GM21367 (cell line): Measurements from ENCODE around the gene TXK.

Source experiments
- ATAC-seq: cut with Tn5 transposase; IDR thresholded peaks from one replicate; pipeline ENCODE4 v1.9.1; 2021; ENCODE audit not compliant: unreplicated experiment

The TXK gene

DNA sequence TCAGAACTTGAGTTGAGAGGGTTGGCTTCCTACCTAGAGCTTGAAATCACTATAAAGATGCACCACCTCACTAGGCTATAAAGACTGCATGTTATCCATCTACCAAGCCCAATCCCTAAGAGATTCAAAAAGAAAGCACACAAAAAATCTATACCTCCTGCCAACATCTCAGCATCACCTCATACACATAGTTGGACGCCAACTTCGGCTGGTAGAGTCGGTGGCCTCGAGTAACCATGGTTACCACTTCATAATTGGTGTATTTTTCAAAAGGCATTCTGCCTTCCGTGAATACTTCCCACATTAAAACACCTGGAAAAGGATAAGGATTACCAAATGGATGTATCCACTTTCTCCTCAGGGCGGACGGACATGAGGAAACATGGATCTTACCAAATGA is 4.5 kb upstream of the TXK start:
- no peak for ATAC-seq

DNA sequence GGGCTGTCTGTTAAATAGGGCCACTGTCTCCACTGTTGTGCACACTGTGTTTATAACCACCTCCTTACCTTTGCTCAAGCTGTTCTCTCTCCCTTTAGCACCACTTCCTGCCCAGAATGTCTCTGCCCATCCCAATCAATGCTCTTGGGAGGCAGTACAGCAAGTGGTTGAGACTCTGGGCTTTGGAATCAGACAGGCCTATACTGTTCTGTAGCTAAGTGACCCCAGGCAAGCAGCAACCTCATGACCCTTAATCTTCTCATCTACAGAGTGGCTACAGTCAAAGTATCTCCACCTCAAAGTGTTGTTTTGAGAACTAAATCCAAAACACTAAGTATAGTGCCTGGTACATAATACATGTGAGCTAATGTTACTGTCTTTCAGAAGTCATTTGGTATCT is 3.8 kb upstream of the TXK start:
- no peak for ATAC-seq

DNA sequence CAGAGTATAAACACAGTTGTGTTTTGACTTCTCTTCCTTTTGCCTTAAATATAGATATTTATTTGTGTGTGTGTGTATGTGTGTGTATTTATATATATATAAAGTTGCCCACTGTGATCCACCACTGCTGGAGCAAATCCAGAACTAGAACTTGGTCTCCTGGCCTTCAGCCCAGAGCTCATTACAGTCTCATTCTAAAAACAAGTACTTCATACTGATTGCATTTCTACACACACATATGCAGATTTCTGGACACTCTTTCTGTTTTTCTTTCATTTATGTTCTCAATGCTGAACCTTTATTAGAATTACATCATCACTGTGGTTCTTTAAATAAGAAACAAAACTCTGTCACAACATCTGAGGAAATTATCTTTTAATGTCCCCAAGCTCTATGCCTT is 381 bp downstream of the TXK start:
- no peak for ATAC-seq

DNA sequence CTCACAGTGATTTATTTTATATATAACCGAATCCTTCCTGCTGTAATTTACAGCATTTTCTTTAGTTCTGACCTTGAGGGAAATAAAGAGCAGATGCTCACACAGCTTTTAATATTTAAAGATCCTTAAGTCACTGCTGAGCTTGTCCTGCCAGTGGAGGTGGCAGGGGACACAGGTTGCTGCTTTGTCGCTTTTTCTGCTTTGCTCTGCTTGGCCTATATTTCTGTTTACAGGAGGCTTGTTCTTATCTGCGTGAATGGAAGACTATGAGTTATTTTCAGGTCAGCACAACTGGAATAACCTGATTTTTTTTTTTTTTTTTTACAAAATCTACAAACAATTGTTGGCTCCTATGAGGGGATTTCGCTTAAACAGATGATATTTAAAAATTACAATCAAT is 2.3 kb downstream of the TXK start:
- ATAC-seq = no peak

DNA sequence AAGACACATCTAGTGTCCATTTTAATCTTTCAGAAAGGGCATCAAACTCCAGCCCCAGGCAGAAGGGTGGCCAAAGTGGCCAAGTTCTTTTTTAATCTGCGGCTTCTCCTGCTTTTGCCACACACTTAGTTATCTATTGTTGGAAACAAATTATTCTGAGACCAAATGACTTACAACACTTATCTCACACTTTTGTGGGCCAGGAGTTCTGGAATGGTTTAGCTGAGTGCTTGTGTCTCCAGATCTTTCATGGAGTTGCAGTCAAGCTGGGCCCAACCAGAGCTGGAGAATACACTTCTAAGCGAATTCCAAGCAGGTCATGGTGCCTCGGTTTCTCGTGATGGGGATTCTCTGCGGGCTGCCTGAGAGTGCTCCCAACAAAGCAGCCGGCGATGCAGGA is 4.0 kb downstream of the TXK start:
- no peak for ATAC-seq

DNA sequence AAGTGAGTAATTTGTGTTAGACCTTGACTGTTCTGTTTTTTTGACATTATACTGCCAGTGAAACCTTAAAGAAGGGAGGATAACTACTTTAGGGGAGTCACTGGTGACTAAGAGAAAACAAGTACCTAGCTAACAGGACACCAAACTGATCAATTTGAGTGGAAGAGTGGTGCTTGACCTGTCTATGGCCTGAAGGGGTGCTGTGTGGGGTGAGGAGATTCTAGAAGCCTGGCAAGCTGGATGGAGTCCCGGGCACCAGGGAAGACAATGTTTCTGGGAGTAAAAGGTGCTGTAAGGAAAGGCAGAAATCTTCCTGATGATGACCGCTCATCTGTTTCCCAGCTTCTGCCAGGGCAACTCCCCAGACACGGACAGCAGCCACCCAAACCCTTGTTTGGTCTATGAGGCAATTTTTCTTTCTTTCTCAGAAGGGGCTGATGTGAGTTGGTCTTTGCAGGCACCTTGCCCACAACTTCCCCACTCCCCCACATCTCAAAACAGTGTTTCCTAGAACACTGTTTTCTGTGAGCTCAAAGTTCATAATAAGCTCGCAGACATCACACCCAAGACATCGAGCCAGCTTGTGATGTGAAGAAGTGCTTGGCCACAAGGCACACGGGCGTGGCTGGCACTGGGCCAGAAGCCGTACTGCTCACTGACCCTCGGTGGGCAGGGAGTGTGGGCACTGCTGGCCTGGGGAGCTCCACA is 4.6 kb downstream of the TXK start:
- ATAC-seq = no peak

DNA sequence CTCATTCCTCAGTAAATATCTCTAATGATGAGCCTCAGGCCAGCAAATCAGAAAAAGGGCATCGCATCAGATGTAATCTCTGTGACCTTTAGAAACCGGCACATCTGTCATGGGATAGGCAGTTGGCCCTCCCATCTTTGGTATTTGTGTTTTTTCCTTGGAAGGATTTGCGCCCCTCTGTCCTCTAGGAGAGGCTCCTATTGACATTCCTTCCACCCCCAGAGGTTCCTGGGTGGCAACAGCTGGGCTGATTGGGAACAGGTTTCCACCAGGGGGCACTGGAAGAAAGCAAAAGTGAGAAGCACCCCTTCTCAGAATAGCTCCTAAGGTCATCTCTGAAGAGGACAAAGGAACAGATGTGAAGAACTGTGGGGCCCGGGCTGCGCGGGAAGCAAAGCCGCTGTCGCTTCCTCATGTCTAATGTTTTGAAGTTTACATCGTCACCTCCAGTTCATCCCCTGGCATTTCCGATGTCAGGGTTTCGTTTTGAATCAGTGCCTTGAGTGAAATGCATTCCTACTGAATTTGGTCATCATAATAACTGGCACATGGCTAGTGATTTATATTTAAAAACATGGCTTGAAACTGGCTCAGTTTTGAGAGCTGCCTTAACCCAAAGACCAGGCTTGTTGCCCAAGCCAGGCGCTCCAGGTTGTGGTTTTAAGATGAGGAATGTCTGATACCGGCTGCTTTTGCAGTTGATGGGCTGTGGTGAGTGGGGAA is 6.2 kb downstream of the TXK start:
- peak; percentile 84 for ATAC-seq

DNA sequence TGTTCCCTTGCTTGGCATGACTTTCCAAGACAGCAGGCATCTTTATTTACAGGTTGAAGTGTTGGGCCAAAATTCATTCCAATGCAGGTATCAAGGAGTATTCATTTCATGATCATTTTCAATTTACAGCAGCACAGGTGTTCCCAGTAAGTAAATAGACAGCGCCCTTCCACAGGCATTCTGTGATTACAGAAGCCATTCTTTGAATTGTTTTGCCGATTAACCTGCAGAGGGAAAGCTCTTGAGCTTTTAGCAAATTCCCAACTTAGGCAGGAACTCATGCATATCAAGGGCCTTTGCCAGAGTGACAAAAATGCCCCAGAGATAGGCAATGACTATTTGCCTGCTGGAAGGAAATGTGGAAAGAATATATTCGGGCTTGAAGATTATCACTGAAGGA is 6.8 kb downstream of the TXK start:
- no peak for ATAC-seq

DNA sequence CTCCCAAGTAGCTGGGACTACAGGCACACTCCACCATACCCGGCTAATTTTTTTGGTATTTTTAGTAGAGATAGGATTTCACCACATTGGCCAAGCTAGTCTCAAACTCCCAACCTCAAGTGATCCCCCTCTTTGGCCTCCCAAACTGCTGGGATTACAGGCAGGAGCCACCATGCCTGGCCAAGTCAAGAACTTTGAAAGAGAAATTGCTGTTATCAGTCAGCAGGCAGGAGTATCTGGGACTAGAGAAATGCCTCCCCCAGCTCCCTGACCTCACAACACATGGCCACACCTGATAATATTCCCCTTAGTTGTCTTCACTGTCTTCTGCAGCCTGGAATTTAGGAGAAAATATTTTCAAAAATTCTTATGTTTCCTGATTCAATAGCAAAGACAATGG is 7.4 kb downstream of the TXK start:
- no peak for ATAC-seq

DNA sequence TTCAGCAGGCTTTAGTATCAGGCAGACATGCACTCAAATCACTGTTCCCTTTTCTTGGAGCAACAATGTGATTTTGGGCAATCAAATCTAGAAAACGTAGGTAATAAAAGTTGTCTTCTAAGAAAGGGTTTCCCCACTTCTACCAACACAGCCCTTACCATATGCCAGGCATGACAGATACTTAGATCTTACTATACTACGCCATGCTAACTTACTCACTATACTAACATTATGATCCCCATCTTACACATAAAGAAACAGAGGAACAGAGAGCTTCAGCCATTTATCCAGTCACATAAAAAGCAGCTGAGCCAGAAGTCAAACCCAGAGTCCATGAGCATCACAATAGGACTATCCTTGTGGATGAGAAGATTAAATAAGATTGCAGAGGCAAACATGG is 9.2 kb downstream of the TXK start:
- ATAC-seq = no peak

DNA sequence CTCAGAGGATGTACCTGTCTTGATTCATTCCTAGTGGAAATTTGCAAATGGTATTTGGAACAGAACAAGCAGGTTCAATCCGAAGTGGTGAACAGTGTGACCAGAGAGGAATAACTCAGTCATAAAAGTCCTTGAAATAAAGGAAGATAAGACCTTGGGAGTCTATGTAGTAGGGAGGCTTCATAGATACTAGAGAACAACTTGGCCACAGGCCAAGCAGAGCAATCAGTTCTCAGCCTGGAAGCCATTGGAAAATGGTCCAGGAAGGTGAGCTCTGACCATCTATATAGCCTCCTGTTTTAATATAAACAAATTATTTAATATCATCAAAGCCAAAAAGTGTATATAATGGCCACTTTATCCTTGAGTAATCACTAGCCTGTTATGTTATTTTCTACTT is 11.3 kb downstream of the TXK start:
- ATAC-seq = no peak

DNA sequence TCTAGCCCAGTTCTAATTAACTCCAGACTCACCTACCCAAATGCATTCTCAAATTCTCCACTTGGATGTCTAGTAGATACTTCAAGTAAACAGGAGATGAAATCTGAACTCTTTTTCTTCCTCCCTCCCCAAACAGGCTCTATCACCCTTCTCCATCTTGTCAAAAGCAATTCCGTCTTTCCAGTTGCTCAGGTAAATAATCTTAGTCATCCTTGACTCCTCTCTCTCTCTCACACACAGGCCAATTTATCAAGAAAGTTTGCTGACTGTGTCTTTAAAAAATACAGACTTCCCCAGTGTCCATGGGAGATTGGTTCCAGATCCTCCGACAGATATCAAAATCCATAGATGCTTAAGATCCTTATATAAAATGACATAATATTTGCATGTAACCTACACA is 12.9 kb downstream of the TXK start:
- ATAC-seq = no peak

DNA sequence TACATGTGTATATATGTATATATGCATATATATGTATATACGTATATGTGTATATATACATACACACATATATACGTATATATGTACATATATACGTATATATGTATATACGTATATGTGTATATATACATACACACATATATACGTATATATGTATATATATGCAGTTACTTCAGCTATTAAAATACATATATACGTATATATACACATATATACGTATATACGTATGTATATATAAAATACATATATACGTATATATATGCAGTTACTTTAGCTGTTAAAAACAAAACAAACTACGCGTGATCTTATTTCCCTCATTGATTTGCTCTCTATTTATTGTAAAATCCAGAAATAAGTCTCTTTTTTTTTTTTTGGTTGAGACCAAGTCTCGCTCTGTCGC is 13.9 kb downstream of the TXK start:
- ATAC-seq = no peak

DNA sequence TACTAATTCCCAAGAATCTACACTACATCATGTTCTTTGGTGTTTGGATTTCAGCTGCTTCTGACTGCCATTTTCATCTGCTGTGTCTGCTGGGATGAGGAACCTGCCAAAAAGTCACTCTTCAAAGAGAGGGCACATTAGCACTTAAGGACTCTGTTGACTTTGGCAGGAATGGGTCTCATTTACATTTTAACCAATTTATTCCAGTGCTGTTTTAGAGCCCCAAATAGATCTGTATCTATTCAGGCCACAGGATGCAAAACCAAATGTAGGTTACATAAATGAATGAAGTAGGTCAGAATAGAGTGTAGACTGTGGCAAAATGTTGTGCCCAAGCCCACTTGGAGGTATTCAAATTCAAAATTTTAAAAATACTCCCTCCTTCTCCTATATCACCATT is 14.4 kb downstream of the TXK start:
- ATAC-seq = no peak

DNA sequence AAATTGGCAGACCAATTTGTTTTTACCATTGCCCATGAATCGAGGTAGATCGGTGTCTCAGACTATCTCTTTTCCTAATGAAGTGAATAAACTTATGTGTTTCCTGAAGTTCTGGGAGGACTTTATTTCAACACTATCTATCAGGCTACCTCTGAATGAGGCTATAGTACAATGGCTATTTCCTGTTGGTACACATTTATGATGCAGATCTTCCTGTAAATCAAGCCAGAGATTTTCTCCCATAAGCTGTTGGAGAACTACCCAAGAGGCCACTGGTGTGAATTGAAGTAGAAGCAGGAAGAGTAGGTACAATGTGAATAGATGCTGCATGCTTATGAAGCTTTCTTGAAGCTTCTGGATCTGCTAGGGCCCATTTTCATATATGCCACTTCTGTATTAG is 16.0 kb downstream of the TXK start:
- no peak for ATAC-seq

DNA sequence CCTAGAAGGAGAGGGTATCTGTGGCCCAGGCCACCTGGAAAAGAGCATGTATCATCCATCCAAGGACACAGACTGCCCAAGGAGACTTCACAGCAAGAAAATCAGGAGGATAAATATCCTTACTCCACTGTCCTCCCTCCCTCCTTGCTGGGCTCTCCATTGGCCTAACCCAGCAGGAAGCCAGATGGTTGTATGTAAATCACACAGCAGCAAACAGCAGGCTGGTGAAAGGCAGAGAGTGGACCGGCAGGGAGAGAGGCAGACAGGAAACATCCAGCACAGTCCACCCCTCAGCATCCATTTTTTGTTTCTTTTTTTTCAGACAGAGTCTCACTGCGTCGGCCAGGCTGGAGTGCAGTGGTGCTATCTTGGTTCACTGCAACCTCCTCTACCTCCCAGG is 17.5 kb downstream of the TXK start:
- no peak for ATAC-seq

DNA sequence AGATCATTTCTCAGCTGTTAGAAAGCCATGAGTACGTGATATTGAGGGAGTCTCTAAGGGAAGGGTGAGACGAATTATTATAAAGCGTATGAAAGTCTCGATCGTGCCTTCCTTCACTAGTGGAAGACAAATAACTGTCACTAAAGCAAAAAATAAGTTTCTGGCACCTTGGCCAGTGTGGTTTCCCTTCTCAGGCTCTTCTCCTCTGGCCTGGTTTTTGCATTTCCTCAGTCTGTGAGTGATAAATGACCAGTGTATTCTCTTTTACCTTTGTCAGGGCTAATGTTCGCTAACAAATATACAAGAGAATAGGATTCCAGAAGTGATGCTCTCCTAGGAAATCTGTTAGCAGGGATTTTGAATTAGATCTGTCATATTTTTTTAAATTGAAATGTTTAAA is 19.6 kb downstream of the TXK start:
- ATAC-seq = no peak

DNA sequence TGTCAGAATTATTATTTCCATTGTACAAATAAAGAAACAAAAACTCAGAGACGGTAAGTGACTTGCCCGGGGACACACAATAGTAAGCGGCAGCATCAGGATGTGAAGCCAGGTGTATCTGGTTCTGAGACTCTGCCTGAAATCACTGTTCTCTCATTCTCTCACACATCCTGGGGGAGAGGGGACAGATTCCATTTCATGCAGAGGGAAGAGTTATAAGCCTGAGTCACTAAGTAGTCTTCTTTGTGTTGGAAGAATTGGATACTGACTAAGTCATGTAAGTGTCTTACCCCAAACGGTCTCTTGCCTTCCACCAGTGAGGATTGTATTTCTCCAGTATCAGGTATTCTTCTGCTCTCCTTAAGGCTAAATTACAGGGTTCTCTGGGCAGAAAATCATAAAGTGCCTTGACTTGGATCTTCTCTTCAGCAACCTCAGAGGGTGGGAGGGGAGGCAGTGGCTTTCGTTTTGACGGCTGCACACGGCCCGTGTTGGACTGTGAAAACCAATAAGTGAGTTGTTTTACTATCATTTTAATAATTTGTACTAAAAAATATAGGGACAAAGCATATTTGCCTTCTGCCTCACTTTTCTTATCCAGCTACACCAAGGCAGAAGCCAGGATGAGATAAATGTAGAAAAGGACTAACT is 21.9 kb downstream of the TXK start:
- ATAC-seq = no peak

DNA sequence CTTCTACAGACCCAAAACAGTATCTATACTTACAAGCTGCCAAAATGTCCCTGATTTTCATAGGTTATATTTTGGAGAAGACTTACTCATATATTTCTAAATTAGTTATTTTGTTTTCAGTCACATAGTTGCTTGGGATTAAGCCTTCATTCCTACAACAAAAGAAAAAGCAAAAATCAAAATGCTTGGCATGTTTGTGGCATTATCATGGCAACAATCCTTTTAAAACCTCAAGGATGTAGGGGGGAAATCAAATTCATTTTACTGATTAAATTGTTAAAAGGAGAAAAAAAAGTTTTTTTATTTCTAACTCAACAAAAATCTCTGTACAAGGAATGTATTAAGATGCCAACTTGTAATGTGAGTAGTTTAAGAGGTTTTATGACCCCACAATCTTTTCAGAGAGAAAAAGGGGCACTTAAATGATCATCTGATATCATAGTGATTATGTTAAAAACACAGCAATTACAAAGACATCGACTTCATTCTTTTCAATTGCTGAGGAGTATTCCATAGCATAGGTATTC is 23.5 kb downstream of the TXK start:
- no peak for ATAC-seq

DNA sequence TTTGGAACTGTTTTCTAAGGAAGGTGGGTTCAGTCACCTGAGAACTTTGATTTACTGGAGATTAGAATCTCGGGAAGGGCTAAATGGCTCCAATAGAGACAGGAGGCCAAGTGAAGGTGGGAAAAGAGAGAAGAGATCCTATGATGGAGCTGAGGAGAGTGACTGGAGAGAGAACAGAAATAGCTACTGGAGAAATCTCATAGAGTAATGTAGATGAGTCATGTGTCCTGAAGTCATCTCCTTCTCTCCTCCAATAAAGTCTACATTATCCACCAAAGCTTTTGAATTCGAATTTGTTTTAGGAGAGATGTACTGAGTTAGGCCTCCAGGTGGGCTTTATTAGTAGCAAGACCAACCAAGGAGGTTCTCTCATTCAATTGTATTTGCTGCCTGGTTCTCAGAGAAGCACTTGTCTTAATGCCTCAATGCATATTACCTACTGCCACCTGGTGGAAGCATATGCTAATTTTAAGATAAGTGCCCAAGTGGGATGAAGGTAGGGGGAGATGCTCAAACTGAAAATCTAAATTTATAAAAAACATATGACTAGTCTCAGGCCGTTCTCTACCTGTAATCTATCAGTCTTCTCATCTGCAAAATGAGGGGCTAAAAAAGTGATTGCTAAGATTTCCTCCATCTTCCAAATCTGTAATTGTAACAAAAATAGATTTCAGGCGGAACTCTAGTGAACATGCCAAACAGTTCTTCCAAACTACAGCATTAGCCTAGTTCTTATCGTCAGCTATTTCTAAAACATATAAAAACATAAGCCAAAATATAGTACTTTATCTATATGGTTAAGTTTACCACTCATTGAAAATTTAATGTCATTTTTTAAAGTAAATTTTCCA is 24.4 kb downstream of the TXK start:
- ATAC-seq = peak; percentile 69

DNA sequence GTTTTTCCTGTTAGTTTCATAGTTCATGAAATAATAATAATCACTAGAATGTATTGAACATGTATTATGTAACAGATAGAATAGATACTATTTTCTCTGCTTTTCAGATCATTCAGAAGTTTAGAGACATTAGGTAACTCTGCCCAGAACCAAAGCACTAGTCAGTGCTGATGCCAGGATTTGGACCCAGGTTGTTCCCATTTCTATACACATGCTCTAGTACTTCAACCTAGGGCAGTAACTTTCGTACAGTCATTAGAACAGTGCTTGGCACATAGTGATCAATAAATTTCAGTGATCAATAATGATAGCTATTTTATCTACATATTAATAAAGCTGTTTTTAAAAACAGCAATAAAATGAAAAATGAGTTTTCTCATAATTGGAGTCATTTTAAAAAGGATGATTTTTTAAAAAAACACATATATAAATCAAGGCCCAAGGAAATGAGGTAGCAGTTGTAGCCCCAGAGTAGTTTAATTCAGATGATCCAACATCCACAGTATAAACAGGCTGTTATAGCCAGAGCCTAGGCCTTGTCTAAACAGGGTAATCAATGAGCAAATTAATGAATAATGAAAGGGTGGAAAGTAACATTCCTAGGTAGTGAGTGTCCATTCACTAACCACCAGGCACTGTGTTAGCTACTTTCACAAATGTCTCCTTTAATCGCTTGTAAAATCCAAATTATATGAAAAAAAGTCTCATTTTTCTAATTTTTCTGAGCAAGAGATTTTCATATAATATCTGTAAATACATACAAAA is 25.6 kb downstream of the TXK start:
- ATAC-seq = no peak
